Activated T-cell treated with anti-CD3 and anti-CD28 coated beads for 24 hours (primary cell): Measurements from ENCODE around the gene LMOD3.

Experiments
- DNase-seq: peaks from one replicate; pipeline ENCODE4 v3.0.0-alpha.2; 2020; ENCODE audit warnings: low read depth

LMOD3 gene

GRCh38 chr3:69091389-69092029, 30.9 kb downstream of the LMOD3 start:
- DNase-seq = no peak

- no peak for DNase-seq
These were observed 32.4 kb downstream of the LMOD3 start for GRCh38 chr3:69090021-69090420.

GRCh38 chr3:69088063-69088462, 34.3 kb downstream of the LMOD3 start:
- no peak for DNase-seq

GRCh38 chr3:69087030-69087791, 35.2 kb downstream of the LMOD3 start:
- no peak for DNase-seq

- peak; percentile 70 for DNase-seq
These were observed 36.3 kb downstream of the LMOD3 start for GRCh38 chr3:69085833-69086722.

- no peak for DNase-seq
These were observed 37.1 kb downstream of the LMOD3 start for GRCh38 chr3:69085168-69085832.

- peak; percentile 86 for DNase-seq
These were observed 37.8 kb downstream of the LMOD3 start, which contains the start of gene ARL6IP5 for GRCh38 chr3:69084326-69085167. Gene ARL6IP5 (plus strand): TSS chr3:69084937. CDS start chr3:69085048, 111 bp downstream.

- DNase-seq = peak; percentile 75
These were observed 39.6 kb downstream of the LMOD3 start for GRCh38 chr3:69082805-69083204.

- DNase-seq = no peak
These were observed 40.0 kb downstream of the LMOD3 start for GRCh38 chr3:69082361-69082760.

- DNase-seq = no peak
These were observed 40.7 kb downstream of the LMOD3 start for GRCh38 chr3:69081583-69082262.

- peak; percentile 90 for DNase-seq
These were observed 42.0 kb downstream of the LMOD3 start, which contains the start of gene UBA3 for GRCh38 chr3:69080233-69080920. Gene UBA3 (minus strand): TSS chr3:69080365. CDS start chr3:69080353, 12 bp downstream.

- DNase-seq = no peak
These were observed 42.9 kb downstream of the LMOD3 start for GRCh38 chr3:69079269-69080159.

GRCh38 chr3:69072928-69073327, 49.5 kb downstream of the LMOD3 start:
- DNase-seq = no peak

GRCh38 chr3:69066121-69066520, 56.3 kb downstream of the LMOD3 start:
- DNase-seq = no peak

- DNase-seq = no peak
These were observed 57.0 kb downstream of the LMOD3 start for GRCh38 chr3:69065318-69065964.

GRCh38 chr3:69063636-69064035, 58.8 kb downstream of the LMOD3 start:
- DNase-seq = no peak

- DNase-seq = no peak
These were observed 62.7 kb downstream of the LMOD3 start for GRCh38 chr3:69059688-69060087.

- DNase-seq = no peak
These were observed 63.5 kb downstream of the LMOD3 start for GRCh38 chr3:69058947-69059224.
